22Rv1 (cell line): ENCODE results near the gene SRXN1.

Experiments
- ZFX ChIP-seq: fragments of 450-650 bp; IDR thresholded peaks from 2 replicates; pipeline ENCODE4 v1.6.1; 2017; ENCODE audit warnings: antibody characterized with exemption, borderline replicate concordance
- TF ChIP-seq, protein P1 (sequence below): fragments of 450-650 bp; IDR thresholded peaks from 2 replicates; pipeline ENCODE4 v1.5.1; 2017; ENCODE audit warnings: mild to moderate bottlenecking

DNA sequence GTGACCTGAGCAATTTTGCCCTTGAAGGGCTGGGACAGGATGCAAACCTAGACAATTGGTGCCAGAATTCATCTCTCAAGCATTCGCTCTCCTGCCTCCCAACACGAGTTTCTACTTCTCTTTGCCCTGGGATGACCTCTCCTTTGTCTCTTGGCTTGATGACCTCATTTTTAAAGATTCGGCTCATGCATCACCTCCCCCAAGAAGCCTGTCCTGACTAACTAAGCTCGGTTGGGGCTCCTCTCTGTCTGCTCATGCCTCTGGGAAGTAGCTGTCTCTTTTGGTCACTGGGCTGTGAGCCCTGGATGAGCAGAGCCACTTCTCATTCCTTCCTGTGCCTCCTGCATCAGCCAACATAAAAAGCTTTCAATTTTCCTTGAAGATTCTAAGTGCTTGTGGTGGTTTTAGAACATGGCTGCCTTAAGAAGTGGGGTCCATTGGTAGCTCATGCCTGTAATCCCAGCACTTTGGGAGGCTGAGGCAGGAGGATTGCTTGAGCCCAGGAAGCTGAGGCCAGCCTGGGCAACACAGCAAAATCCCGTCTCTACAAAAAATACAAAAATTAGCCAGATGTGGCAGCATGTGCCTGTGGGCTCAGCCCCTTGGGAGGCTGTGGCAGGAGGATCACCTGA is 31.8 kb downstream of the SRXN1 start:
- TF ChIP-seq, protein P1, sequence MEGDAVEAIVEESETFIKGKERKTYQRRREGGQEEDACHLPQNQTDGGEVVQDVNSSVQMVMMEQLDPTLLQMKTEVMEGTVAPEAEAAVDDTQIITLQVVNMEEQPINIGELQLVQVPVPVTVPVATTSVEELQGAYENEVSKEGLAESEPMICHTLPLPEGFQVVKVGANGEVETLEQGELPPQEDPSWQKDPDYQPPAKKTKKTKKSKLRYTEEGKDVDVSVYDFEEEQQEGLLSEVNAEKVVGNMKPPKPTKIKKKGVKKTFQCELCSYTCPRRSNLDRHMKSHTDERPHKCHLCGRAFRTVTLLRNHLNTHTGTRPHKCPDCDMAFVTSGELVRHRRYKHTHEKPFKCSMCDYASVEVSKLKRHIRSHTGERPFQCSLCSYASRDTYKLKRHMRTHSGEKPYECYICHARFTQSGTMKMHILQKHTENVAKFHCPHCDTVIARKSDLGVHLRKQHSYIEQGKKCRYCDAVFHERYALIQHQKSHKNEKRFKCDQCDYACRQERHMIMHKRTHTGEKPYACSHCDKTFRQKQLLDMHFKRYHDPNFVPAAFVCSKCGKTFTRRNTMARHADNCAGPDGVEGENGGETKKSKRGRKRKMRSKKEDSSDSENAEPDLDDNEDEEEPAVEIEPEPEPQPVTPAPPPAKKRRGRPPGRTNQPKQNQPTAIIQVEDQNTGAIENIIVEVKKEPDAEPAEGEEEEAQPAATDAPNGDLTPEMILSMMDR: no peak
- no peak for TF ChIP-seq ZFX
